GM10266 (cell line): Measurements from ENCODE around the gene CRIP2.

Experiments
- DNase-seq: peaks from one replicate; pipeline ENCODE4 v3.0.0; 2012; ENCODE audit errors: extremely low spot score
- CTCF ChIP-seq: IDR thresholded peaks from 2 replicates; pipeline ENCODE4 v1.5.1; 2012; ENCODE audit warnings: mild to moderate bottlenecking, low read depth; ENCODE audit not compliant: control insufficient read depth, insufficient read depth; ENCODE audit errors: missing control alignments

CRIP2 gene

DNA sequence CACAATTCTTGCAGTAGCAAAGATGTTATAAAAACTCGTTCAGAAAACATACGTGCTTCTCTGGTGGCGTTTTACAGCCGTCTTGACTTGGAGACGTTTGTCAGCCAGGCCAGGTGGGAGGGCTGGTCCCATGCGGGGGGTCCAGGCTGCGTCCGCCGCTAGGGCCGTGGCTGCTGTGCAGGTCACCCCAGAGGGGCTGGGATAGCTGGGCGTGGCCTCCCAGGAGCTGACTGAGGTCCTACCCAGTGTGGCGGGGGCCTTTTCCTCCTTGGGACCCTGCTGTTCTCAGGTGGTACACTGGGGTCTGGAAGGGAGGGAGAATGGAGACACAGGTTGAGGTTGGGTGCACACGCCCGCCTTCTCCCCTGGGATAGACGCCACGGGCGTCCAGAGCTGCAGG lies 29.8 kb upstream of the CRIP2 start:
- no peak for DNase-seq
- no peak for TF ChIP-seq CTCF

DNA sequence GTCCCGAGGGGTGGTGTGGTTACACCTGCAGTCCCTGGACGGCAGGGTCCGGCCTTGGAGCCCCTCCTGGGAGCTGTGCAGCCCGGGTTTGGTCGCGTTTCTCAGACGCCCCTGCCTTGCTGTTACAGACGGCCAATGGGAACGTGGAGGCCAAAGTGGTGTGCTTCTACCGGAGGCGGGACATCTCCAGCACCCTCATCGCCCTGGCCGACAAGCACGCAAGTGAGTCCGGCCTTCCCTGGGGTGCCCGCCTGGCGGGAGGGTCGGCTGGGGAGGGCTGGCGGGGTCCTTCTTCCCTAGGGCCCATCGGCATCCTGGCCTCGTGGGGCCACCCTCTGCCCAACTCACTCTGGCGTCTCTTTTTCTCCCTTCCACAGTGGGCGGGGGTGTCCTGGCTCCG lies 29.3 kb upstream of the CRIP2 start:
- no peak for TF ChIP-seq CTCF
- no peak for DNase-seq

- DNase-seq, result no peak
Measured at GRCh38 chr14:105445901-105446845, 28.4 kb upstream of the CRIP2 start.

DNA sequence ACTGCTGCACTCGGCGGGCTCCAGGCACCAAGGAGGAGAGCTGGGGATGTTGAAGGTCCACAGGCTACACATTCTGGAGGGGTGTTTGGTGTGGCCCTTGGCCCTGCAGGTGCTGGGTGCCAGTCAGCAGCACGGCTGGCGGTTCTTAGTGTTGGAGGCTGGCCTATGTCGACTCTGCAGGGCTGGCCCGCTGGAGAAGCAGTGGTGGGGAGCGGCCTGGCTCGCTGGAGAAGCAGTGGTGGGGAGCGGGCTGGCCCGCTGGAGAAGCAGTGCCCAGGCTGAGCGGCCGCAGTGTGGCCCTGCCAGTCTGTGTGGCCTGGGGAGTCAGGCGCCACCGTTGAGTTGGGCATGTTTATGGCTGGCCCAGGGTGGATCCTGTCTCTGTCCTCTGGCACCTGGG lies 27.6 kb upstream of the CRIP2 start:
- no peak for TF ChIP-seq CTCF
- no peak for DNase-seq

More at GRCh38 chr14:105445901-105446845, 28.4 kb upstream of the CRIP2 start:
- TF ChIP-seq CTCF, result no peak

- no peak for TF ChIP-seq CTCF
- DNase-seq, result no peak
Measured at GRCh38 chr14:105447651-105448640, 26.7 kb upstream of the CRIP2 start.

DNA sequence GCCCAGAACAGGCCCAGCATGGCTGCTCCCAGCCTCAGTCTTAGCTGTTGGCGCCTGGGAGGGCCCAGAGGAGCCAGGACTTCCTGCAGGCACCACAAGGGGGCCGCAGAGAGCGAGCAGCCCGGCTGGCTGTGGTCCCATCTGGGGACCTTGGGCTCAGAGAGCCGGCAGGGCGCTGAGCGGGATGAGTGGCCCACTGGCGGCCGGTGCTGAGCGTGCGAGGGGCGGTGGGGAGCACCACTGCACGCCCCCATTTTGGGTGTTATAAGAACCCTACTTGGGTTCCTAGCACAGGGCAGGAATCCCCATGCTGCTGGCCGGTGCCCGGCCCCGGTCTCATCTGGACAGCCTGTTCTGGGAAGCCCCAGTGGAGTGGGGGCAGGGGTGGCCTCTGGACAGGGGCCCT lies 25.9 kb upstream of the CRIP2 start:
- TF ChIP-seq CTCF, result peak; percentile 79
- DNase-seq, result peak; percentile 92
